ENCODE results near the gene LIPN.

LIPN gene

GRCh38 chr10:88782222-88782621, 22.4 kb downstream of the LIPN start:
- no peak for DNase-seq (ENCODE audit: low read depth in 4 of 4, low spot score in 1 of 4)

DNA sequence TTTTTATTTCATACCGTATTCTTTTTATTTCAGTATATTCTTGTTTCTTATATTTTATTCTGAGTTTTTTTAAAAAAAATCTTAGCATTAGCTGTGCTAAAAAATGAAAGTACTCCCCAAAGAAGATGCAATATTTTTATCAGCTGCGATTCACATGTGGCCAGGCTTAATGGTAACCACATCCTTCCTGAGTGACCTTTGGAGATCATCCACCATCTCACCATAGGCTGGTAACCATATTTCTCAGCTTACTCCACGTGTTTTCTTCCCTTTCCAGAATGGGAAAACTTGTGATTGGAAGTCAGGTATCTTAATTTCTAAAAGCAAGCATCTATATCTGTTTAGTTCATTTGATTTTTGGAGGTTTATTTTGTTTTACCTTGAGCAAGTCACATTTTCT, 23.9 kb downstream of the LIPN start:
- DNase-seq (ENCODE audit: low read depth in 4 of 4, low spot score in 1 of 4): no peak

- no peak for DNase-seq (ENCODE audit: low read depth in 4 of 4, low spot score in 1 of 4)
Measured at GRCh38 chr10:88786032-88786770, 26.4 kb downstream of the LIPN start.

DNA sequence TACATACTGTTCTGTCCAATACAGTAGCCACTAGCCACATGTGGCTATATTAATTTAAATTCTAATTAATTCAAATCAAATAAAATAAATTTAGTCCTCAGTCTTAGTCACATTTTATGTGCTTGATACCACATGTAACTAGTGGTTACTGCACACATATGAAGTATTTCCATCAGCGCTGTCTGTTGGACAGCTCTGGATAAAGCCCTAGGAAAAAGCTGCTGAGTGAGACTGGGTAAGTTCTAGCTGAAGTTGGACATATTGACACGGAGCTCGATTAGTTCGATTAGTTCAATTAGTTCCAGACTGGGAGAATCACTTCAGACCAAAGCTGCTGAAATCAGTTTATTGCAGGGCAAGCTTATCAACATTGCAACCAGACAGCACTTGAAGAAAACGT, 27.6 kb downstream of the LIPN start:
- DNase-seq (ENCODE audit: low read depth in 4 of 4, low spot score in 1 of 4): no peak

GRCh38 chr10:88788924-88789323, 29.1 kb downstream of the LIPN start:
- DNase-seq (ENCODE audit: low read depth in 4 of 4, low spot score in 1 of 4): no peak

DNA sequence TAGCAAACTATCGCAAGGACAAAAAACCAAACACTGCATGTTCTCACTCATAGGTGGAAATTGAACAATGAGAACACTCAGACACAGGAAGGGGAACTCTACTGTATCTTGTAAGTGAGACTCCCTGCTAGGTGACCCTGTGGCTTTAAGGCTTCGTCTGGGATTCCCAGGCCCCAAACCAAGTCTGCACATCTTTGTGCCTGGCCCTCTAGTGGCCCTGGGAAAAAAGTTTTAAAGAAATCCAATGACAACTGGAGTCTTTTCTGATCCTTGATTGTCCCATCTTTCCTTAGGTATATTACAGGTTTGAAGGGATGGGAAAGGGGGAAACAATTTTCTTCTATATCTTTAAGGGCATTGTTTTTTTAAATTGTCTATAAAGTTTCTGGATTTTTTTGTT, 32.1 kb downstream of the LIPN start:
- no peak for DNase-seq (ENCODE audit: low read depth in 4 of 4, low spot score in 1 of 4)

GRCh38 chr10:88792661-88793060, 32.8 kb downstream of the LIPN start:
- no peak for DNase-seq (ENCODE audit: low read depth in 4 of 4, low spot score in 1 of 4)

GRCh38 chr10:88793712-88794299, 34.0 kb downstream of the LIPN start:
- DNase-seq (ENCODE audit: low read depth in 4 of 4, low spot score in 1 of 4): no peak

- DNase-seq (ENCODE audit: low read depth in 4 of 4, low spot score in 1 of 4): no peak
Measured at GRCh38 chr10:88794731-88795130, 34.9 kb downstream of the LIPN start.

DNA sequence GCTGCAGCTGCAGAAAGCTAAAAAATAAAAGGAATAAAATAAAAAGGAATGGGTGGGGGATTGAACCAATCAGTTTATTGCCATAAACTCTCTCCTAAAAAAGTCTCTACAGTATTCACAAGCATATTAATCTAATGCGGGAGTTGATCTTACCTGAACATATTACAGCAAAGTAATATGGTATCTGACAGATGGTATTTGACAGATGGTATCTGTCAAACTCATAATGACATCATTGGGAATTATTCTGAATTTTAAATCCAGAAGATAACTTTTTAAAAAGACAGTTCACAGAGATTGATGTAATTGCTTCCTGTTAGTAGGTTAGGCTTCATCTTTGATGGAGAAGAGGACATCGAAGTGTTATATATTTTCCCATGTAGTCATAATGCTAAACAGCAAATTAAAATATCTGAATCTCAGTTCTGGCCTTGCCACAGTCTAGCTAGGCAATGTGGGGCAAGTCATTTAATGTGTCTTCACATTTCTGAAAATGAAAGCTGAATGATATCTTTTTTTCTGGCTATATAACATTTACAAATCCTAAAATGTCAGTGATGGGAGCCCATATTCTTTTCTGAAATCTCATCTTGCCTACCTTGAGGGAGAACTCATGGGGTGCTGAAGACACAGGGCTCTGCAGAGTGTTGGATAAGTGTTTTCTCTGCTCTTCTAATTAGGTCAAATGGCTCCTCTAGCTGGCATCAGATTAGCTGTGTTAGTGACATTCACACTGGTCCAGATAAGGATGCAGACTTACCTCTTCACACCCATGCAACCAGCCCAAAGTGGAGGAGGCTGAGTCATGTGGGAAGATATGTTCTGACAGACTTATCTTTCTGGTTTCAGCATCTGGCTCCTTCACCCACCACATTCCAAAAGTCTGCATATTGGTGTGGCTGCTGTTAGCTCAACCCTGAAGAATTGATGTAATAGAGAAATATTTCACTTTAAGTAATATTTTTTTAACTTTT, 40.6 kb downstream of the LIPN start:
- DNase-seq (ENCODE audit: low read depth in 4 of 4, low spot score in 1 of 4): no peak

GRCh38 chr10:88802523-88803285, 42.9 kb downstream of the LIPN start, which contains the start of gene LIPM:
LIPM (plus strand) TSS chr10:88802730; CDS start chr10:88802897, 167 bp downstream.
- DNase-seq (ENCODE audit: low read depth in 4 of 4, low spot score in 1 of 4): no peak

GRCh38 chr10:88803641-88804040, 43.8 kb downstream of the LIPN start:
- no peak for DNase-seq (ENCODE audit: low read depth in 4 of 4, low spot score in 1 of 4)

- DNase-seq (ENCODE audit: low read depth in 4 of 4, low spot score in 1 of 4): no peak
Measured at GRCh38 chr10:88804083-88804812, 44.4 kb downstream of the LIPN start.

DNA sequence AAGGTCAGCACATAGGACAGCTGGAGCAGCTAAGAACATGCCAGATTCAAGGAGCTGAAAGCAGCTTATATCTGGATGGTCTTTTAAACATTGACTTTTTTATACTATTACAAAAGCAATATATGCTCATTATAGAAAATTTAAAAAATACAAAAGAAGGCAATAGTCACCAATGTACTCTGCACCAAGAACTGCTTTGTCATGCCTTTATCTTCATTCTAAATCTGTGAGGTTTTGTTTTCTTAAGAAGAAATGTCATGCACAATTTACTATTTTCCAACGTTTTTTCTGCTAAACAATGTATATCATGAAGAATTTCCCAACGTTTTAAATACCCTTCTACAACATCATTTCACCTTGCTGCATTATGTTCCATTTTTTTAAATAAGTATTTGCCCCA, 45.5 kb downstream of the LIPN start:
- DNase-seq (ENCODE audit: low read depth in 4 of 4, low spot score in 1 of 4): no peak

DNA sequence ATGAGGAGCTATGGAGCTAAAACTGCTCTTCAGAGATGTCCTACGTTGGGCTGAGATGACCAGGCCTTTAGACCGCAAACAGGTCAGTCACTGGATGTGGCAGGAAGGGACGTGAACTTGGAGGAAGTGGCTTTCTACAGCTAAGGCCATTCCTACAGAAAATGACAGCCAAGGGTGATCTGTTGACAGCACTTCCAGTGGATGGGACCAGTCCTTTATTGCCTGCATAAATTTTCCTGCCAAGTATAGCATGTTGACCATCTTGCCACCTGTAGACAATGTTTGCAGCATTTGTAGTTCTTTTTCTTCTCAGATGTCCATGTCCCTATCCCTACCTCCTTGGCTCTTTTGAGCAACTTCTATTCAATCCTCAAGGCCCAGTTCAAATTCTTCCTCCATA, 46.1 kb downstream of the LIPN start:
- DNase-seq (ENCODE audit: low read depth in 4 of 4, low spot score in 1 of 4): no peak

- DNase-seq (ENCODE audit: low read depth in 4 of 4, low spot score in 1 of 4): no peak
Measured at GRCh38 chr10:88809621-88810020, 49.8 kb downstream of the LIPN start.

DNA sequence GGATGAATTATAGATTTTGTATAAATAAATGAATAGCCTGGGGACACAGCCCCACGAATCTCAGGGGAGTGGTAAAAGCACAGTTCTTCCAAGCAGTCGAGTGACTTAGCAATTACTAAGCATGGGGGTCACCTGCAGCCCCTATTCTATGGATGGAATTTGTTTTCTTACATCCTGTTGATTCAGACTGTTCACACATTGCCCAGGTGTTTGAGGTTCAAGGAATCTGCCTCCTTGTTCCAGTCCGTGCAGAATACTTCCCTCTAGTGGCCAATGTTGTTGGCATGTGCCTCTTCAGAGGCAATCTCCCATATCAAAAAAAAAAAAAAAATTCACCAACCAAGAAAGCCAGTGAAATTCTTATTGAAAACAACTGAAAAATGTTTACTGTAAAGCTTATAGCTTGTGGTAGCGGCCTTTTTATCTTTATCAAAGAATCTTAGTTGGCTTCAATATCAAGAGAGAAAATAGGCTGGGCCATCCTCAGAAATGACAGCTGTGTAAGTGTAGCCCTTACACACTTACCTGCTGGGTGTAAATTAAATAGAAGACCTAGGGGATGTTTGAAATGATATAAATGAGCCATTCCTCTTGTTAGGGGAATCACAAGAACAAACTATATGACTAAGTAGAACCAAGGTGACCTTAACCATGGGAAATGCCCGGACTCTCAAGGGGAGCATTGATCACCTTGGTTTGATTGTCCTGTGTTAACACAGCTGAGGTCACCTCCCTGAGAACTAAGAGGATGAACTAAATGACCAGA, 50.6 kb downstream of the LIPN start:
- DNase-seq (ENCODE audit: low read depth in 4 of 4, low spot score in 1 of 4): peak in 1 of 4 experiments; percentile 5

DNA sequence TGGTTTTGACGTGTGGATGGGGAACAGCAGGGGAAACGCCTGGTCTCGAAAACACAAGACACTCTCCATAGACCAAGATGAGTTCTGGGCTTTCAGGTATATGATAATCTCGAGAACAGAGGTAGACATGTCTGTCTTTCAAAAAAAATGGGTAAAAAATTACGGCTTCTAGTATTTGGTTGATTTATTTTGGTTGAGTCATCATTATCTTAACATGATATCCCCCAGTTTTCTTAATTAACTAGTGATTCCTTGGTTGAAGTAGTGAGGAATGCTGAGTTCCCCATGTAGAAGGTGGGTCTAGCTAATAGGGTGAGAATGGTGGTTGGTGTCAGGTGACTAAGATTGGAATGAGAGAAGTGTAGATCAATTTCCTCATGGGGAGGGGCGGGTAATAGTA, 53.4 kb downstream of the LIPN start:
- DNase-seq (ENCODE audit: low read depth in 4 of 4, low spot score in 1 of 4): no peak

DNA sequence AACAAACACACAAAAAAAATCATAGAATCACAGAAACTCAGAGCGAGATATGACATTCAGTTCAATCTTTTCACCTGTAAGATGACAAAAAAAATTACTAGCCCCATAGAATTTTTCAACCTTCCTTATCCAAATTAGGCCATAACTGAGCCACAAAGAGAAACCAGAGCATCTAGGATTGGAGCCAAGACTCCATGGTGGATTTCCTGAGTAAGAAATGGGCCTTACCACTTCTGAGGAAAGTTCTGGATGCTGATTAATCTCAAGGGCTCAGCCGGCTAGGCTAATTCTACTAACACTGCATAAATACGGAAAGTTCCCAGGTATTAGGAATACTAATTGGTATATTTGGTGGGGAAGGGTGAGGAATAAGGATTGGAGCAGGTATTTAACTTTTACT, 59.5 kb downstream of the LIPN start:
- DNase-seq (ENCODE audit: low read depth in 4 of 4, low spot score in 1 of 4): no peak

Measured in stimulated activated CD4-positive, alpha-beta T cell treated with anti-CD3 and anti-CD28 coated beads, Interleukin-1b, Interleukin-23, amount 100 ng/mL, for 24 hours (primary cell).